Activated effector memory CD4-positive, alpha-beta T cell treated with anti-CD3 and anti-CD28 coated beads, Interleukin-2, amount 50 U/mL, for 16 hours (primary cell): ENCODE results near the gene TMEM38A.
A peak's percentile ranks its signal among the peaks of the same experiment; 100 is the strongest.
"Not testable (repeated sequence)": the region's sequence is repeated elsewhere in the genome, so short reads cannot be mapped to it uniquely, and the experiment has no call there.

Source experiments
- DNase-seq: peaks from one replicate; pipeline ENCODE4 v3.0.0-alpha.2; 2020

TMEM38A gene

GRCh38 chr19:16678498-16678897 is 17.6 kb downstream of the TMEM38A start:
- no peak for DNase-seq

DNA sequence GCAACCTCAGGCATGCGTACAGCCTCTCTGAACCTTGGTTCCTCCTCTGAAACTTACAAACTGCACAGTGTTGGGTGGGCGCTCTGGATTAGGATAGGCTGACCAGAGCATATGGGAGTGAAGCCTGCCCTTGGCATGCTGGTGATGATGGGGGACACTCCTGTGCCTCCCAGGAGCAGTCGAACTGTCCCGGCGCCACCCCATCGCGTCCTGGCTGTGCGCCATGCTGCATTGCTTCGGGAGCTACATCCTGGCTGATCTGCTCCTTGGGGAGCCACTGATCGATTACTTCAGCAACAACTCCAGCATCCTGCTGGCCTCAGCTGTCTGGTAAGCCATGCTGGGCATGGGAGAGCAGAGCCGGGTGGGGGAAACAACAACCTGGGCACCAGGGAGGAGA is 18.9 kb downstream of the TMEM38A start:
- DNase-seq = no peak

GRCh38 chr19:16682539-16682938 is 21.6 kb downstream of the TMEM38A start:
- DNase-seq = no peak

GRCh38 chr19:16684216-16684615 is 23.3 kb downstream of the TMEM38A start:
- no peak for DNase-seq

GRCh38 chr19:16688084-16688483 is 27.1 kb downstream of the TMEM38A start:
- no peak for DNase-seq

DNA sequence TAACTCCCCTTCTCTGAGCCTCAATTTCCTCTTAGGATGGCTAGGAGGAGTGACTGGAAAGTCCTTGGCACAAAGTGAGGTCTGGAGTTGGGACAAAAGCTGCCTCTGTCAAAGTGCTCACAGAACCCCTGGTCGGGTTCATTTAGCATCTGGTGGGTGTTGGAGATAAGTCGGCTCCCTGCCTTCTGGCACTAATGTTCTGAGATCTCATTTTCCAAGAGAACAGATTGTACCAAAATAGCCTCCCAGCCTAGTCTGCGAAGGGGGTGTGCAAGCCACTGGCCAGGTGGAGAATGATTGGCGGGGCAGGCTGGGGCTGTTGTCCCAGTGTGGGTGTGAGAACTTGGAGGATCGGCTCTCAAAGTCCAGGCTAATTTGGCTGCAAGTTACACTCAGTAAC is 38.0 kb downstream of the TMEM38A start:
- DNase-seq = no peak

DNA sequence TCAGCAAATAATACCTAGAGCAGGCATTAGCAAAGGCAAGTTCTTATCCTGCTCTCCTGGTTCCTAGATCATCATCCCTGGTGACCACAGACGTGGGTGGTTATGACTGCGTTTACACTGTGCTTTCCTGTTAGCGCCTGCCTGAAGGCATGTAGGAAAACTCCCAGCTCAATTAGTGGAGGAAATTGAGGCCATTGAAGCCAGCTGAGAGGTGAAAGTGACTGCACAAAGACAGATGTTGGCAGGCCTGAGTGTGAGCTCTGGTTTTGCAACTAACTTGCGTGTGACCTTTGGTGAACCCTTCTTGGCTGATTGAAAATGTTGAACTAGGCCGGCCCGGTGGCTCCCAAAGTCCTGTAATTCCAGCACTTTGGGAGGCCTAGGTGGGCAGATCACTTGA is 41.2 kb downstream of the TMEM38A start:
- DNase-seq = no peak

- DNase-seq = no peak
Observed at GRCh38 chr19:16703677-16704076, 42.7 kb downstream of the TMEM38A start.

GRCh38 chr19:16710870-16711269 is 49.9 kb downstream of the TMEM38A start:
- not testable (repeated sequence) for DNase-seq

GRCh38 chr19:16712295-16712694 is 51.4 kb downstream of the TMEM38A start:
- not testable (repeated sequence) for DNase-seq

GRCh38 chr19:16714702-16715287 is 53.9 kb downstream of the TMEM38A start:
- peak; percentile 76 for DNase-seq

DNA sequence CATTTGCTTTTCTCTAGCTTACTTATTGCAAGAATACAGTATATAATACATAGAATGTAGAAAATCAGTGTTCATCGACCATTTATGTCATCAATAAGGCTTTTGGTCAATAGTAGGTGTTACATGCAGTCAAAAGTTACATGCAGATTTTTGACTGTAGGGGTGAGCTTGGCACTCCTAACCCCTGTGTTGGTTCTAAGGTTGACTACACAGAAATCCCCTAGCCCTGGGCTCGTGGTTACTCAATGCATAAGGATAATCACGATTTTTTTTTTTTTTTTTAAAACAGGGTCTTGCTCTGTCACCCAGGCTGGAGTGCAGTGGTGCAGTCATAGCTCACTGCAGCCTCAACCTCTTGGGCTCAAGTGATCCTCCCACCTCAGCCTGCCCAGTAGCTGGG is 54.7 kb downstream of the TMEM38A start:
- DNase-seq = no peak

- no peak for DNase-seq
Observed at GRCh38 chr19:16721051-16721450, 60.1 kb downstream of the TMEM38A start.

DNA sequence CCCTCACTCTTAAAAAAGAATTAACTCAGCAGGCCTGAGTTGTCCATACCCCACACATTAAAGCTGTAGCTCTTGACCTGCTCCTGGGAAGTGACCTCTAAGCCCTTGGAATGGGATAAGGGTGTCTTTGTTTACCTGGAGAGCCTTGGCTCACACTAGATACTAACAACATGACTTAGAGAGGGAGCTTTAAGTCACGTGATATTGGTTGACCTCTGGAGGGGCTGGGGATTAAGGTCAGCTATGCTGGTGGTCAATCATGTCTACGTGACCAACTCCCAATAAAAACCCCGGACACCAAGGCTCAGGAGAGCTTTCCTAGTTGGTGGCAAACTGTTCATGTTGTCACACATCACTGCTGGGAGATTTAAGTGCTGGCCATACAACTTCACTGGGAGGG is 61.7 kb downstream of the TMEM38A start:
- no peak for DNase-seq

DNA sequence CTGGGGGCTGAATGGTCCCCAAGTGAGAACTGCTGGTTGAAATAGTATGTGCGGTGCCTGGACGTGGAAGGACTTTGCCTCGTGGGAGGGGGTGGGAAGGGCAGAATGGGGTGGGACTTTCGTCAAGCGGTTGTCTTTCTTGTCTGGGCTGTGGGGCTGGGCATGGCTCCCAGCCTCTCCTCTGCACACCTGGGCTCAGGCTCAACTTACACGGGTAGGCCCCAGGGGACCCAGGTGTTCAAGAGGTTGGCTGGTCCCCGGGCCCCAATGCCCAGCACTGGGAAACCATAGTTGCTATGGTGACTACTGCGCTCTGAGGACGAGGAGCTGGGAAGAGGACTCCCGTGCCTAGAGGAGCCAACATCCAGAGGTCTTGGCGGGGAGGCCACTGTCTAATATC is 66.0 kb downstream of the TMEM38A start:
- no peak for DNase-seq

GRCh38 chr19:16735650-16736266 is 74.8 kb downstream of the TMEM38A start:
- DNase-seq = not testable (repeated sequence)

- DNase-seq = no peak
Observed at GRCh38 chr19:16736709-16737108, 75.8 kb downstream of the TMEM38A start.

DNA sequence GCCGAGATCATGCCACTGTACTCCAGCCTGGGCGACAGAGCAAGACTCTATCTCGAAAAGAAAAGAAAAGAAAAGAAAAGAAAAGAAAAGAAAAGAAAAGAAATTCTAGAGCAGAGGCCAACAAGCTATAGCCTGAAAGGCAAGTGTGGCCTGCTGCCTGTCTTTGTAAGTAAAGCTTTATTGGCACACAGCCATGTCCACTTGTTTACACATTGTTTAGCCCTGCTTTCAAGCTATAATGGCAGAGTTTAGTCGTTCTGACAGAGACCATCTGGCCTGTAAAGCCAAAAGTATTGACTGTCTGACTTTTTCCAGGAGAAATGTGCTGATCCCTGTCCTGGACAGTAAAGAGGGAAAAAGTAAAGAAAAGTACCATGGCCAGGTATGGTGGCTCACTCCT is 77.0 kb downstream of the TMEM38A start:
- no peak for DNase-seq

DNA sequence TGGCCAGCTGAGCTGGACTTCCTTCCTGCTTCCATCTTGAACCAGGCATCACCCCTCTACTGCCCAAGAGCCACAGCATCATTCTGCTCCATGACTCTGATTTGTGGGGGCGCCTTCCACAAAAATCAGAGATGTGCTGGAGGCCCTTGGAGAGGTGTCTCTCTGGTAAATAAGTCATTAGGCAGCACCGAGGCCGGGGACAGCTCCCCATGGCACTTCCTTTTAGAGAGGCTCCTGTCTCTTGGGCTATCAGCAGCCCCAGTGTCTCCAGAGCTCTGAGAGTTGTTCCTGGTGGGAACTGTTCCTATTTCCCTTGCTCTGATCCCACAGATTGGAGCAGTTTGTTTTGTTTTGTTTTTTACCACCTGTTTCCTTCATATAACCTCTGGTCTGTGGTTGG is 78.6 kb downstream of the TMEM38A start:
- DNase-seq = no peak
